ENCODE data around the gene TEAD1. TPM values are rescaled to one million over a fixed set of nuclear protein-coding genes. Genes with fewer than 3 reads are reported as not detected.

The TEAD1 gene
- total and polyA plus RNA-seq, 7 experiments from 2014 or later: 0.02 to 0.22 (median 0.07) TPM; not detected in 4

GRCh38 chr11:12783765-12784164, 109.5 kb downstream of the TEAD1 start:
- Mint-ChIP-seq H3K36me3 (no peaks in the 10 kb centered on the region), H3K27me3 (peaks cover 12 to 47% (median 29%) of the 10 kb centered on the region in 5 donors), H3K27ac (no peak overlapping the region), H3K4me1 (no peaks in the 10 kb centered on the region), H3K4me3 (no peak overlapping the region), H3K9me3 (peaks cover 0 to 3% (median 0%) of the 10 kb centered on the region in 11 donors)
- ChIA-PET CTCF (no interaction called here), POLR2A (no interaction called here)
- intact Hi-C loops (cut with micrococcal nuclease): no loop called here
- ATAC-seq (no peak), DNase-seq (no peak)
- H3K27ac ChIP-seq (ENCODE audit: low read depth, low read length): no peak overlapping the region
- H3K36me3 ChIP-seq (ENCODE audit: control insufficient read depth in 2 of 3, insufficient read depth in 3 of 3, low read length in 3 of 3): no peaks in the 10 kb centered on the region
- H3K4me3 ChIP-seq (ENCODE audit: low read length): no peak overlapping the region
- no peaks in the 10 kb centered on the region for H3K27me3 ChIP-seq (ENCODE audit: control insufficient read depth in 2 of 2, insufficient read depth in 2 of 2, low read length in 2 of 2)
- no peaks in the 10 kb centered on the region for H3K4me1 ChIP-seq (ENCODE audit: control insufficient read depth in 2 of 2, insufficient read depth in 2 of 2, low read length in 2 of 2)
- no peaks in the 10 kb centered on the region for H3K9me3 ChIP-seq (ENCODE audit: control insufficient read depth in 2 of 3, low read length in 3 of 3)

DNA sequence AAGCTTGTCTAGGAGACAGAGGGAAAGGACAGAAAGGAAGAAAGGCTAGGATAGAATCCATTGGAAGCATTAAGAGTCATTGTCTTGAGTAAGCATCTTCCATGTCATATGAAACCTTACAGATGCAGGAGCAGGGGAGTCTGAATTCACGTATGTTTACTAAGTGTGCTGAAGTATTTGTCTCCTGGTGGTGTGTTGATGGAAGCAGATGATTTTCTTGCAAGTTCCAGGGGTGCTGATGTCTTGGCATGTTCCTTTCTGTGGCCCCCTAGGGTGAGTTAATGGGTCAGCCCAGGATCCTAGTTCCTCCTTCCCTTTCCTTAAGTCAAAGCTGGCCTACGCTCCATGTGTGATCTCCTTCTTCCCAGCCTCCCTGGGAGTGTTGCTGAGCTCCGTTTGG, 110.2 kb downstream of the TEAD1 start:
- intact Hi-C loops (cut with micrococcal nuclease): no loop called here
- no peaks in the 10 kb centered on the region for H3K4me1 Mint-ChIP-seq
- peaks cover 11 to 42% (median 25%) of the 10 kb centered on the region in 5 donors for H3K27me3 Mint-ChIP-seq
- no peak for DNase-seq
- H3K4me3 ChIP-seq (ENCODE audit: low read length): no peak overlapping the region
- no peaks in the 10 kb centered on the region for H3K27me3 ChIP-seq (ENCODE audit: control insufficient read depth in 2 of 2, insufficient read depth in 2 of 2, low read length in 2 of 2)
- H3K4me1 ChIP-seq (ENCODE audit: control insufficient read depth in 2 of 2, insufficient read depth in 2 of 2, low read length in 2 of 2): no peaks in the 10 kb centered on the region
- ChIA-PET POLR2A (no interaction called here), CTCF (no interaction called here)
- H3K27ac ChIP-seq (ENCODE audit: low read depth, low read length): no peak overlapping the region
- H3K36me3 Mint-ChIP-seq: no peaks in the 10 kb centered on the region
- H3K9me3 ChIP-seq (ENCODE audit: control insufficient read depth in 2 of 3, low read length in 3 of 3): no peaks in the 10 kb centered on the region
- no peak for ATAC-seq
- no peak overlapping the region for H3K4me3 Mint-ChIP-seq
- no peaks in the 10 kb centered on the region for H3K36me3 ChIP-seq (ENCODE audit: control insufficient read depth in 2 of 3, insufficient read depth in 3 of 3, low read length in 3 of 3)
- peaks cover 0 to 3% (median 0%) of the 10 kb centered on the region in 11 donors for H3K9me3 Mint-ChIP-seq
- no peak overlapping the region for H3K27ac Mint-ChIP-seq

DNA sequence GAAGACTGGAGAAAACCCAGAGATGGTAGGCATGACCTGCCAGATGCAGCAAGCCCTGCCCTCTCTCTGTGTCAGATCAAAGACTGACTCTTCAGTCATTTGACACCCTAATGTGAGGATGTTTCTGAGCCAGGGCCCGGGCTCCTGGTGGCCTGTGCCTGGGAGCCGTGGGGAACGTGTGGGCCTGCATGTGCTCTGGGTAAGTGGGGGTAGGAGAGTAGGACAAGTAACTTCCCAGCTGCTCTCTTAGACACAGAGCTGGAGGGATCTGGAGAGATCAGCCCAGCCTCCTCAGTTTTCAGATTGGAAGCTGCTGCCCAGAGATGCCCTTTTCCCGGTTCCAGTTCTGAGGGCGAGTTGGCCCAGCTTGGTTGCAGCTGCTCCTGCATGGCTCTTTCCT, 110.8 kb downstream of the TEAD1 start:
- no peaks in the 10 kb centered on the region for H3K36me3 Mint-ChIP-seq
- no peak overlapping the region for H3K4me3 ChIP-seq (ENCODE audit: low read length)
- ChIA-PET POLR2A (no interaction called here), CTCF (no interaction called here)
- DNase-seq: no peak
- ATAC-seq: no peak
- peaks cover 0 to 3% (median 0%) of the 10 kb centered on the region in 11 donors for H3K9me3 Mint-ChIP-seq
- intact Hi-C loops (cut with micrococcal nuclease): no loop called here
- H3K27me3 ChIP-seq (ENCODE audit: control insufficient read depth in 2 of 2, insufficient read depth in 2 of 2, low read length in 2 of 2): no peaks in the 10 kb centered on the region
- no peaks in the 10 kb centered on the region for H3K4me1 ChIP-seq (ENCODE audit: control insufficient read depth in 2 of 2, insufficient read depth in 2 of 2, low read length in 2 of 2)
- H3K36me3 ChIP-seq (ENCODE audit: control insufficient read depth in 2 of 3, insufficient read depth in 3 of 3, low read length in 3 of 3): no peaks in the 10 kb centered on the region
- H3K27me3 Mint-ChIP-seq: peaks cover 7 to 38% (median 20%) of the 10 kb centered on the region in 5 donors
- H3K27ac ChIP-seq (ENCODE audit: low read depth, low read length): no peak overlapping the region
- no peaks in the 10 kb centered on the region for H3K4me1 Mint-ChIP-seq
- H3K9me3 ChIP-seq (ENCODE audit: control insufficient read depth in 2 of 3, low read length in 3 of 3): no peaks in the 10 kb centered on the region
- H3K27ac Mint-ChIP-seq: no peak overlapping the region
- no peak overlapping the region for H3K4me3 Mint-ChIP-seq

DNA sequence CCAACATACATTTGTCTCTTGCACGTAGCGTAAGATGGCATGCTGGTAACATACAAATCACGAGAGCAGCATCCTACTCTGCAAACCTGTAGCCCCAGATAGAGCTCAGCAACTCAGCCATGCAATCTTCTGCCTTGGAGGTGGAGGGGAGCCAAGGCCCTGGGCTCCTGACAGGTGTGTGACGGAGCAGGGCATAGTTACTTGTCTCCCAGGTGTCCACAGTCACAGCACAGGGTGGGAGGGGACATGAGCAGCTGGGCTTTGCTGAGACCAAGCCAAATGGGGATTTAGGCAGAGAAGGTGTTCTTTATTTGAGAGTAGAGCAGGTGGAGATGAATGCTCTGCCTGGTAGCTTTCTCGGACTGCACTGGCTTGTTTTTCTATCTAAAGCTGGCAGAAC, 111.7 kb downstream of the TEAD1 start:
- Mint-ChIP-seq H3K4me3 (no peak overlapping the region), H3K36me3 (no peaks in the 10 kb centered on the region), H3K4me1 (no peaks in the 10 kb centered on the region), H3K27ac (no peak overlapping the region), H3K27me3 (peaks cover 10 to 39% (median 19%) of the 10 kb centered on the region in 5 donors), H3K9me3 (peaks cover 0 to 3% (median 0%) of the 10 kb centered on the region in 11 donors)
- ChIA-PET CTCF (no interaction called here), POLR2A (no interaction called here)
- H3K4me3 ChIP-seq (ENCODE audit: low read length): no peak overlapping the region
- H3K27ac ChIP-seq (ENCODE audit: low read depth, low read length): no peak overlapping the region
- H3K9me3 ChIP-seq (ENCODE audit: control insufficient read depth in 2 of 3, low read length in 3 of 3): no peaks in the 10 kb centered on the region
- no peaks in the 10 kb centered on the region for H3K36me3 ChIP-seq (ENCODE audit: control insufficient read depth in 2 of 3, insufficient read depth in 3 of 3, low read length in 3 of 3)
- no peaks in the 10 kb centered on the region for H3K27me3 ChIP-seq (ENCODE audit: control insufficient read depth in 2 of 2, insufficient read depth in 2 of 2, low read length in 2 of 2)
- H3K4me1 ChIP-seq (ENCODE audit: control insufficient read depth in 2 of 2, insufficient read depth in 2 of 2, low read length in 2 of 2): no peaks in the 10 kb centered on the region
- no peak for DNase-seq
- intact Hi-C loops (cut with micrococcal nuclease): no loop called here
- no peak for ATAC-seq

GRCh38 chr11:12786450-12786849, 112.2 kb downstream of the TEAD1 start:
- no peaks in the 10 kb centered on the region for H3K9me3 ChIP-seq (ENCODE audit: control insufficient read depth in 2 of 3, low read length in 3 of 3)
- CTCF ChIA-PET: interaction anchor here (1.1 kb wide), 1 partner anchor 34 kb away, joined by 3 read pairs; no protein-coding TSS in a partner anchor
- H3K36me3 Mint-ChIP-seq: no peaks in the 10 kb centered on the region

DNA sequence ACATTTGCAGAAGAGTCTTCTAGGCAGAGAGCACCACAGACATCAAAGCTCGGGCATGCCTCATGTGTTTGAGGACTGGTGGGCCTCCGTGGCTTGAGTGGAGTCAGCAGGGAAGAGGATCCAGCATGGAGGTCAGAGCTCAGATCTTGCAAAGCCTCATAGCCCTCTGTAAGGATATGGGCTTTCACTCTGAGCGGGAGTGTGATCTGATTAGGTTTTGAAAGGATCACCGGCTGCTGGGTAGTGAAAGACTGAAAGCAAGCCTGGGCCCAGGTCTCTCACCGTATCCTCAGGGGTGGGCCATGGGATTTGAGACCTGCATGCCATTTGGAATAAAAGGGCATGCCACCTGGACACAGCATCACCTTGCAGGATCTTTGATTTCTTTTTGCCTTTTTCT, 112.7 kb downstream of the TEAD1 start:
- no peak for DNase-seq
- peaks cover 0 to 3% (median 0%) of the 10 kb centered on the region in 11 donors for H3K9me3 Mint-ChIP-seq
- Histone ChIP-seq H3K36me3 (ENCODE audit: control insufficient read depth in 2 of 3, insufficient read depth in 3 of 3, low read length in 3 of 3) (no peaks in the 10 kb centered on the region), H3K27ac (ENCODE audit: low read depth, low read length) (no peak overlapping the region), H3K4me1 (ENCODE audit: control insufficient read depth in 2 of 2, insufficient read depth in 2 of 2, low read length in 2 of 2) (no peaks in the 10 kb centered on the region), H3K27me3 (ENCODE audit: control insufficient read depth in 2 of 2, insufficient read depth in 2 of 2, low read length in 2 of 2) (no peaks in the 10 kb centered on the region), H3K4me3 (ENCODE audit: low read length) (no peak overlapping the region), H3K9me3 (ENCODE audit: control insufficient read depth in 2 of 3, low read length in 3 of 3) (no peaks in the 10 kb centered on the region)
- intact Hi-C loops (cut with micrococcal nuclease): no loop called here
- ChIA-PET POLR2A (no interaction called here), CTCF (interaction anchor here (1.1 kb wide), 1 partner anchor 35 kb away, joined by 3 read pairs; no protein-coding TSS in a partner anchor)
- peaks cover 4 to 39% (median 16%) of the 10 kb centered on the region in 5 donors for H3K27me3 Mint-ChIP-seq
- no peak overlapping the region for H3K4me3 Mint-ChIP-seq
- H3K4me1 Mint-ChIP-seq: no peaks in the 10 kb centered on the region
- no peak for ATAC-seq
- no peaks in the 10 kb centered on the region for H3K36me3 Mint-ChIP-seq
- H3K27ac Mint-ChIP-seq: no peak overlapping the region

More at GRCh38 chr11:12786450-12786849, 112.2 kb downstream of the TEAD1 start:
- H3K9me3 Mint-ChIP-seq: peaks cover 0 to 3% (median 0%) of the 10 kb centered on the region in 11 donors
- H3K27me3 Mint-ChIP-seq: peaks cover 7 to 39% (median 16%) of the 10 kb centered on the region in 5 donors
- no peaks in the 10 kb centered on the region for H3K4me1 Mint-ChIP-seq
- H3K4me3 Mint-ChIP-seq: no peak overlapping the region
- POLR2A ChIA-PET: no interaction called here
- intact Hi-C loops (cut with micrococcal nuclease): no loop called here
- H3K27me3 ChIP-seq (ENCODE audit: control insufficient read depth in 2 of 2, insufficient read depth in 2 of 2, low read length in 2 of 2): no peaks in the 10 kb centered on the region
- no peak overlapping the region for H3K27ac ChIP-seq (ENCODE audit: low read depth, low read length)
- H3K27ac Mint-ChIP-seq: no peak overlapping the region
- no peak overlapping the region for H3K4me3 ChIP-seq (ENCODE audit: low read length)
- DNase-seq: no peak
- H3K36me3 ChIP-seq (ENCODE audit: control insufficient read depth in 2 of 3, insufficient read depth in 3 of 3, low read length in 3 of 3): no peaks in the 10 kb centered on the region
- no peak for ATAC-seq
- H3K4me1 ChIP-seq (ENCODE audit: control insufficient read depth in 2 of 2, insufficient read depth in 2 of 2, low read length in 2 of 2): no peaks in the 10 kb centered on the region

- peaks cover 0 to 3% (median 0%) of the 10 kb centered on the region in 11 donors for H3K9me3 Mint-ChIP-seq
- H3K27me3 Mint-ChIP-seq: peaks cover 3 to 34% (median 16%) of the 10 kb centered on the region in 5 donors
- POLR2A ChIA-PET: interaction anchor here (0.6 kb wide), 1 partner anchor 9 kb away, joined by 7 read pairs; no protein-coding TSS in a partner anchor
- H3K4me1 Mint-ChIP-seq: no peaks in the 10 kb centered on the region
- no peaks in the 10 kb centered on the region for H3K4me1 ChIP-seq (ENCODE audit: control insufficient read depth in 2 of 2, insufficient read depth in 2 of 2, low read length in 2 of 2)
- DNase-seq: no peak
- no peaks in the 10 kb centered on the region for H3K36me3 ChIP-seq (ENCODE audit: control insufficient read depth in 2 of 3, insufficient read depth in 3 of 3, low read length in 3 of 3)
- H3K4me3 Mint-ChIP-seq: no peak overlapping the region
- no peak overlapping the region for H3K27ac Mint-ChIP-seq
- ATAC-seq: no peak
- intact Hi-C loops (cut with micrococcal nuclease): no loop called here
- H3K4me3 ChIP-seq (ENCODE audit: low read length): no peak overlapping the region
- no peaks in the 10 kb centered on the region for H3K9me3 ChIP-seq (ENCODE audit: control insufficient read depth in 2 of 3, low read length in 3 of 3)
- no peaks in the 10 kb centered on the region for H3K36me3 Mint-ChIP-seq
- CTCF ChIA-PET: no interaction called here
- H3K27ac ChIP-seq (ENCODE audit: low read depth, low read length): no peak overlapping the region
- H3K27me3 ChIP-seq (ENCODE audit: control insufficient read depth in 2 of 2, insufficient read depth in 2 of 2, low read length in 2 of 2): no peaks in the 10 kb centered on the region
These were observed 113.6 kb downstream of the TEAD1 start for GRCh38 chr11:12787847-12788246.

Measured in naive thymus-derived CD4-positive, alpha-beta T cell (primary cell).